Measurements from ENCODE around the gene RPL26. TPM values are rescaled to one million over a fixed set of nuclear protein-coding genes. Genes with fewer than 3 reads are reported as not detected.
A peak's percentile ranks its signal among the peaks of the same experiment; 100 is the strongest.

The RPL26 gene
- total and polyA plus RNA-seq, 7 donors, result 3,681 to 6,374 (median 4,708) TPM

GRCh38 chr17:8409966-8410882, 27.2 kb upstream of the RPL26 start:
- Histone ChIP-seq H3K27ac (no peak overlapping the region), H3K4me1 (peaks cover 0 to 8% (median 0%) of the 10 kb centered on the region in 4 donors), H3K4me3 (no peak overlapping the region), H3K36me3 (no peaks in the 10 kb centered on the region), H3K9me3 (no peaks in the 10 kb centered on the region), H3K27me3 (peaks cover 0 to 2% (median 0%) of the 10 kb centered on the region in 3 donors)
- peak; percentile 94 for DNase-seq
- TF ChIP-seq POLR2AphosphoS5 (IDR thresholded peaks at IDR 0.05), result peak in 2 of 4 donors; percentile 10 to 37
- TF ChIP-seq POLR2A (IDR thresholded peaks at IDR 0.05), result no peak
- TF ChIP-seq CTCF (IDR thresholded peaks at IDR 0.05), result peak; percentile 73 to 86 (median 78)
- 16 to 25% methylated on average over 19 of the region's 19 CpGs for WGBS, 2 donors
- intact Hi-C loops (cut with DNase I), result loop anchor here (1.0 to 2.0 kb wide), 2 partner anchors 336 to 377 kb away; no protein-coding TSS in a partner anchor

GRCh38 chr17:8408371-8408770, 25.4 kb upstream of the RPL26 start:
- no peak for TF ChIP-seq POLR2A (IDR thresholded peaks at IDR 0.05)
- TF ChIP-seq POLR2AphosphoS5 (IDR thresholded peaks at IDR 0.05), result no peak
- TF ChIP-seq CTCF (IDR thresholded peaks at IDR 0.05), result no peak
- TF ChIP-seq EP300 (IDR thresholded peaks at IDR 0.05), result no peak
- Histone ChIP-seq H3K4me3 (no peak overlapping the region), H3K4me1 (peaks cover 0 to 8% (median 0%) of the 10 kb centered on the region in 4 donors), H3K27me3 (no peaks in the 10 kb centered on the region), H3K9me3 (no peaks in the 10 kb centered on the region), H3K27ac (no peak overlapping the region), H3K36me3 (no peaks in the 10 kb centered on the region)
- intact Hi-C loops (cut with DNase I), result no loop called here
- DNase-seq, result no peak
- 26 to 51% methylated on average over 14 of the region's 14 CpGs for WGBS, 2 donors

- H3K4me1 ChIP-seq, result peaks cover 0 to 8% (median 0%) of the 10 kb centered on the region in 4 donors
- H3K4me3 ChIP-seq, result no peak overlapping the region
- H3K36me3 ChIP-seq, result no peaks in the 10 kb centered on the region
- WGBS, 2 donors, result 72 to 75% methylated on average over 2 of the region's 2 CpGs
- no peak overlapping the region for H3K27ac ChIP-seq
- no peaks in the 10 kb centered on the region for H3K9me3 ChIP-seq
- H3K27me3 ChIP-seq, result no peaks in the 10 kb centered on the region
- no peak for TF ChIP-seq CTCF (IDR thresholded peaks at IDR 0.05)
- TF ChIP-seq EP300 (IDR thresholded peaks at IDR 0.05), result no peak
- no peak for TF ChIP-seq POLR2AphosphoS5 (IDR thresholded peaks at IDR 0.05)
- no peak for TF ChIP-seq POLR2A (IDR thresholded peaks at IDR 0.05)
- no peak for DNase-seq
- intact Hi-C loops (cut with DNase I), result no loop called here
Measured at GRCh38 chr17:8406174-8406573, 23.2 kb upstream of the RPL26 start.

GRCh38 chr17:8405499-8406016, 22.6 kb upstream of the RPL26 start:
- H3K27me3 ChIP-seq, result no peaks in the 10 kb centered on the region
- no peak for TF ChIP-seq POLR2A (IDR thresholded peaks at IDR 0.05)
- TF ChIP-seq EP300 (IDR thresholded peaks at IDR 0.05), result no peak
- TF ChIP-seq CTCF (IDR thresholded peaks at IDR 0.05), result no peak
- TF ChIP-seq POLR2AphosphoS5 (IDR thresholded peaks at IDR 0.05), result no peak
- WGBS, 2 donors, result 75 to 87% methylated on average over 11 of the region's 11 CpGs
- H3K9me3 ChIP-seq, result no peaks in the 10 kb centered on the region
- no peak overlapping the region for H3K27ac ChIP-seq
- peaks cover 0 to 8% (median 0%) of the 10 kb centered on the region in 4 donors for H3K4me1 ChIP-seq
- H3K4me3 ChIP-seq, result no peak overlapping the region
- intact Hi-C loops (cut with DNase I), result no loop called here
- no peaks in the 10 kb centered on the region for H3K36me3 ChIP-seq
- no peak for DNase-seq

Measured in sigmoid colon (tissue), 7 donors.